ENCODE data around the gene WDR37. TPM values are rescaled to one million over a fixed set of nuclear protein-coding genes. Genes with fewer than 3 reads are reported as not detected.

The WDR37 gene
- total and polyA plus RNA-seq, 4 donors: 6.6 to 23.5 (median 13.6) TPM

DNA sequence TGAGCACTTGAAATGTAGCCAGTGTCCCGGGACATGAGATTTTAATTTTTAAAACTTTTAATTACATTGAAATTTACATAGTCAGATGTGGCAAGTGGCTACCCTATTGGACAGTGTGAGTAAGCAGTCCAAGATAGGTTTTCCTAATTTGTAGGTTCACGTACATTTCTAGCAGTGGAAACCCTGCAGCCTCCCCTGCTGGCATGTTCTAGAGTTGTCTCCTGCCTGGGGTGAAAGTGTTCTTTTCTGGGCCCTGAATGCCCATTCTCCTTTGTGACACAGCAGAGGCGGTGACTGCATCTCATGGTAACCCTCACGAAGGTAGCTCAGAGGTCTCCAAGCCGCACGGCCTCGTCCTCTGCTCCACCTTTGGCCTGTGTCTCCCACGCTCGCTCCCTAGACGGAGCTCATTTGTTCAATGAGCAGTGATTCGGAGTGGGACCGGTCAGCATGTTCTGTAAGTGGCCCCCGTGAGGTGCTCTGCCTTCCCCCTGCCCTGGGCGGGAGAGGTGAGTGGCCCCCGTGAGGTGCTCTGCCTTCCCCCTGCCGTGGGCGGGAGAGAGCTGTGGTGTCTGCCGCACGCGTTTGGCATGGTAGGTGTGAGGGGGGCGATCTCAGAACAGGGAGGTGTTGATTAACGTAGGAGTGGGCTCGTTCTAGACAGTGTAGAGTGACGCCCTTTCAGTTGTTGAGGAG is 18.0 kb downstream of the WDR37 start:
- no peak for TF ChIP-seq CTCF (IDR thresholded peaks at IDR 0.05; ENCODE audit: control extremely low read depth, extremely low read depth)
- H3K36me3 ChIP-seq (ENCODE audit: control insufficient read depth in 4 of 4, insufficient read depth in 4 of 4, low read length in 4 of 4): peaks cover 0 to 11% (median 3%) of the 10 kb centered on the region in 4 donors
- DNase-seq (no peak), ATAC-seq (ENCODE audit: insufficient read depth, low FRiP score) (no peak)
- H3K9me3 ChIP-seq (ENCODE audit: control insufficient read depth in 4 of 4, insufficient read depth in 3 of 4, low read length in 3 of 4): no peaks in the 10 kb centered on the region
- H3K9ac ChIP-seq (ENCODE audit: insufficient read depth in 1 of 2, low read length in 2 of 2): no peak overlapping the region
- H3K4me3 ChIP-seq: no peak overlapping the region
- H3K27me3 ChIP-seq (ENCODE audit: control insufficient read depth in 3 of 3, insufficient read depth in 3 of 3, low read length in 2 of 3): no peaks in the 10 kb centered on the region
- H3K4me1 ChIP-seq (ENCODE audit: control insufficient read depth in 5 of 5, insufficient read depth in 5 of 5, low read length in 5 of 5): no peaks in the 10 kb centered on the region
- H3K27ac ChIP-seq (ENCODE audit: low read depth in 1 of 2, low read length in 1 of 2): peak overlapping the region in 1 of 2 donors; percentile 66
- 88 to 92% methylated on average over 24 of the region's 24 CpGs for WGBS, 2 donors

- H3K4me1 ChIP-seq (ENCODE audit: control insufficient read depth in 5 of 5, insufficient read depth in 5 of 5, low read length in 5 of 5): no peaks in the 10 kb centered on the region
- 68 to 80% methylated on average over 18 of the region's 18 CpGs for WGBS, 2 donors
- H3K27ac ChIP-seq (ENCODE audit: low read depth in 1 of 2, low read length in 1 of 2): peak overlapping the region in 1 of 2 donors; percentile 66
- H3K9ac ChIP-seq (ENCODE audit: insufficient read depth in 1 of 2, low read length in 2 of 2): no peak overlapping the region
- H3K4me3 ChIP-seq: no peak overlapping the region
- no peaks in the 10 kb centered on the region for H3K9me3 ChIP-seq (ENCODE audit: control insufficient read depth in 4 of 4, insufficient read depth in 3 of 4, low read length in 3 of 4)
- no peak for TF ChIP-seq CTCF (IDR thresholded peaks at IDR 0.05; ENCODE audit: control extremely low read depth, extremely low read depth)
- DNase-seq (peak; percentile 60 to 84 (median 63)), ATAC-seq (ENCODE audit: insufficient read depth, low FRiP score) (peak; percentile 66)
- H3K27me3 ChIP-seq (ENCODE audit: control insufficient read depth in 3 of 3, insufficient read depth in 3 of 3, low read length in 2 of 3): no peaks in the 10 kb centered on the region
- peaks cover 0 to 13% (median 4%) of the 10 kb centered on the region in 4 donors for H3K36me3 ChIP-seq (ENCODE audit: control insufficient read depth in 4 of 4, insufficient read depth in 4 of 4, low read length in 4 of 4)
These were observed 18.6 kb downstream of the WDR37 start for GRCh38 chr10:1074748-1075308.

- H3K4me1 ChIP-seq (ENCODE audit: control insufficient read depth in 5 of 5, insufficient read depth in 5 of 5, low read length in 5 of 5): no peaks in the 10 kb centered on the region
- no peaks in the 10 kb centered on the region for H3K9me3 ChIP-seq (ENCODE audit: control insufficient read depth in 4 of 4, insufficient read depth in 3 of 4, low read length in 3 of 4)
- no peak overlapping the region for H3K27ac ChIP-seq (ENCODE audit: low read depth in 1 of 2, low read length in 1 of 2)
- ATAC-seq (ENCODE audit: insufficient read depth, low FRiP score): no peak
- no peak overlapping the region for H3K9ac ChIP-seq (ENCODE audit: insufficient read depth in 1 of 2, low read length in 2 of 2)
- H3K36me3 ChIP-seq (ENCODE audit: control insufficient read depth in 4 of 4, insufficient read depth in 4 of 4, low read length in 4 of 4): peaks cover 6 to 21% (median 12%) of the 10 kb centered on the region in 4 donors
- H3K27me3 ChIP-seq (ENCODE audit: control insufficient read depth in 3 of 3, insufficient read depth in 3 of 3, low read length in 2 of 3): no peaks in the 10 kb centered on the region
- DNase-seq: no peak
- no peak for TF ChIP-seq CTCF (IDR thresholded peaks at IDR 0.05; ENCODE audit: control extremely low read depth, extremely low read depth)
- no peak overlapping the region for H3K4me3 ChIP-seq
These were observed 22.5 kb downstream of the WDR37 start for GRCh38 chr10:1078668-1079067.

All from lung (tissue), 12 donors.